Upper lobe of left lung (tissue), 4 donors: Measurements from ENCODE around the gene PTDSS2.

Experiments used
- EP300 ChIP-seq, 4 donors: sonication (generic); formaldehyde crosslinking; IDR thresholded peaks; one replicate each; pipeline ENCODE4 v1.5.1; 2017; ENCODE audit warnings: antibody characterized with exemption in 4 of 4, control low read depth in 2 of 4
- POLR2A ChIP-seq, 4 donors: fragments of 450-650 bp; IDR thresholded peaks; one replicate each; pipeline ENCODE4 v1.5.1; 2016 to 2017; ENCODE audit warnings: antibody characterized with exemption in 4 of 4, mild to moderate bottlenecking in 2 of 4
- POLR2AphosphoS5 ChIP-seq, 2 donors: sonication (generic); formaldehyde crosslinking; IDR thresholded peaks; one replicate each; pipeline ENCODE4 v1.5.1; 2017; ENCODE audit warnings: antibody characterized with exemption in 2 of 2
- TF ChIP-seq, protein P1 (sequence below), 6 experiments: fragments of 450-650 bp in 4 of 6; fragments of 200-600 bp in 2 of 6; sonication (generic) in 2 of 6; IDR thresholded peaks; one replicate each; pipeline ENCODE4 v1.5.1; 2016 to 2019; ENCODE audit warnings: antibody characterized with exemption in 6 of 6

DNA sequence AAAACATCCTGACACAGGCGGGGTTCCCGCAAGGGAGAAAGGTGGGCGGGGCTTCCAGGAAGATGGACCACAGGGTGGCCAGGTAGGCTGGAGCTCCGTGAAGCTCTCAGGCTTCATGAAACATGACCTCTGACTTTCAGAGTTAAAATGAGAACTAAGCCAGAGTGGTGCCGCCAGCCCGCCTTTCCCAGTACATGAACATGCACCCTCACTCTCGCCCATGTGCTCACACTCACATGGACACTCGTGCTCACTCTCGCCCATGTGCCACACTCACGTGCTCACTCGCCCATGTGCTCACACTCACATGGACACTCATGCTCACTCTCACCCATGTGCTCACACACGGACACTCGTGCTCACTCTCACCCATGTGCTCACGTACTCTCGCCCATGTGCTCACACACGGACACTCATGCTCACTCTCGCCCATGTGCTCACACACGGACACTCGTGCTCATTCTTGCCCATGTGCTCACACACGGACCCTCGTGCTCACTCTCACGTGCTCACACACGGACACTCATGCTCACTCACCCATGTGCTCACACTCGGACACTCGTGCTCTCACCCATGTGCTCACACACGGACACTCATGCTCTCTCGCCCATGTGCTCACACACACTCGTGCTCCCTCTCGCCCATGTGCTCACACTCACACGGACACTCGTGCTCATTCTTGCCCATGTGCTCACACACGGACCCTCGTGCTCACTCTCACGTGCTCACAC, 46.9 kb downstream of the PTDSS2 start:
- TF ChIP-seq, protein P1, sequence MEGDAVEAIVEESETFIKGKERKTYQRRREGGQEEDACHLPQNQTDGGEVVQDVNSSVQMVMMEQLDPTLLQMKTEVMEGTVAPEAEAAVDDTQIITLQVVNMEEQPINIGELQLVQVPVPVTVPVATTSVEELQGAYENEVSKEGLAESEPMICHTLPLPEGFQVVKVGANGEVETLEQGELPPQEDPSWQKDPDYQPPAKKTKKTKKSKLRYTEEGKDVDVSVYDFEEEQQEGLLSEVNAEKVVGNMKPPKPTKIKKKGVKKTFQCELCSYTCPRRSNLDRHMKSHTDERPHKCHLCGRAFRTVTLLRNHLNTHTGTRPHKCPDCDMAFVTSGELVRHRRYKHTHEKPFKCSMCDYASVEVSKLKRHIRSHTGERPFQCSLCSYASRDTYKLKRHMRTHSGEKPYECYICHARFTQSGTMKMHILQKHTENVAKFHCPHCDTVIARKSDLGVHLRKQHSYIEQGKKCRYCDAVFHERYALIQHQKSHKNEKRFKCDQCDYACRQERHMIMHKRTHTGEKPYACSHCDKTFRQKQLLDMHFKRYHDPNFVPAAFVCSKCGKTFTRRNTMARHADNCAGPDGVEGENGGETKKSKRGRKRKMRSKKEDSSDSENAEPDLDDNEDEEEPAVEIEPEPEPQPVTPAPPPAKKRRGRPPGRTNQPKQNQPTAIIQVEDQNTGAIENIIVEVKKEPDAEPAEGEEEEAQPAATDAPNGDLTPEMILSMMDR (IDR thresholded peaks at IDR 0.05): no peak
- TF ChIP-seq POLR2AphosphoS5 (IDR thresholded peaks at IDR 0.05): no peak
- TF ChIP-seq EP300 (IDR thresholded peaks at IDR 0.05): no peak
- no peak for TF ChIP-seq POLR2A (IDR thresholded peaks at IDR 0.05)
